Kidney (tissue), 14 donors: ENCODE results near the gene RPL26. TPM values are rescaled to one million over a fixed set of nuclear protein-coding genes. Genes with fewer than 3 reads are reported as not detected.

ENCODE experiments used
- DNase-seq, 5 donors: peaks; one replicate each; pipeline ENCODE4 v3.0.0-alpha.2; 2013 to 2020
- FAIRE-seq: peaks from 2 replicates; lab custom pipeline; 2012; peaks lifted over from hg19 to GRCh38; lab: Jason Lieb, UNC
- H3K27ac ChIP-seq, 2 donors: one replicate each; pipeline ENCODE4 v1.7.0; 2013; ENCODE audit warnings: low read depth in 2 of 2, low read length in 2 of 2, inconsistent platforms in 1 of 2
- H3K27me3 ChIP-seq: one replicate; pipeline ENCODE4 v1.7.1; 2013; ENCODE audit warnings: low read length, inconsistent platforms; ENCODE audit not compliant: control insufficient read depth, insufficient read depth
- H3K36me3 ChIP-seq, 3 donors: one replicate each; pipeline versions ENCODE4 v1.7.0 to v1.7.1; 2013; ENCODE audit warnings: low read length in 3 of 3, control low read depth in 1 of 3, inconsistent platforms in 1 of 3; ENCODE audit not compliant: insufficient read depth in 3 of 3, control insufficient read depth in 2 of 3
- H3K4me1 ChIP-seq, 3 donors: one replicate each; pipeline versions ENCODE4 v1.7.0 to v1.7.1; 2013; ENCODE audit warnings: low read length in 3 of 3, inconsistent platforms in 1 of 3, low read depth in 1 of 3; ENCODE audit not compliant: control insufficient read depth in 2 of 3, insufficient read depth in 2 of 3
- H3K4me3 ChIP-seq, 3 donors: one replicate each; pipeline versions ENCODE4 v1.7.0 to v1.8.1; 2013; ENCODE audit warnings: low read length in 3 of 3, control low read depth in 1 of 3, inconsistent platforms in 1 of 3
- H3K9ac ChIP-seq, 3 donors: one replicate each; pipeline versions ENCODE4 v1.7.0 to v1.7.1; 2013; ENCODE audit warnings: low read length in 3 of 3, control low read depth in 1 of 3, inconsistent platforms in 1 of 3
- H3K9me3 ChIP-seq, 3 donors: one replicate each; pipeline versions ENCODE4 v1.7.0 to v1.7.1; 2013; ENCODE audit warnings: low read length in 3 of 3, control low read depth in 1 of 3, inconsistent platforms in 1 of 3; ENCODE audit not compliant: control insufficient read depth in 2 of 3, insufficient read depth in 1 of 3
- intact Hi-C: fragments of 100-400 bp; cut with DNase I; formaldehyde crosslinking; loops from one replicate; pipeline ENCODE4 v1.11.1; 2022
- polyA plus RNA-seq: library from polyadenylated mRNA; stranded (reverse); fragments of 350-450 nt; fragmentation: Illumina TruSeq; extraction: RNeasy Lipid Tissue Mini Kit (QIAGEN cat#74804); gene quantifications from one replicate; pipeline ENCODE4 v1.2.3, GENCODE V29; 2014; ENCODE audit warnings: low read depth, low replicate concordance; ENCODE audit not compliant: insufficient read depth
- total RNA-seq: library from RNA; stranded (reverse); fragmentation: NEBNext Ultra II Directional; extraction: Animal tissue kit (Norgen Biotek cat#: 25700); gene quantifications from one replicate; pipeline ENCODE4 v1.2.1, GENCODE V29; 2021
- TF ChIP-seq, protein P1 (sequence below): IDR thresholded peaks from 3 replicates; pipeline ENCODE4 v1.5.1; 2012; ENCODE audit warnings: mild to moderate bottlenecking, moderate library complexity, borderline replicate concordance; ENCODE audit not compliant: insufficient read depth; ENCODE audit errors: extremely low read depth
- donor health status: control.
- donor health status: control.
- donor health status: control.
- donor health status: control.
- donor health status: control.
- donor health status: DM: yes; HTN: yes; CAD: no.
- donor health status: Normal renal cell carcinoma (clear cell type).

Gene RPL26
- total and polyA plus RNA-seq, 2 donors from 2014 or later: 1,267 to 2,696 TPM

DNA sequence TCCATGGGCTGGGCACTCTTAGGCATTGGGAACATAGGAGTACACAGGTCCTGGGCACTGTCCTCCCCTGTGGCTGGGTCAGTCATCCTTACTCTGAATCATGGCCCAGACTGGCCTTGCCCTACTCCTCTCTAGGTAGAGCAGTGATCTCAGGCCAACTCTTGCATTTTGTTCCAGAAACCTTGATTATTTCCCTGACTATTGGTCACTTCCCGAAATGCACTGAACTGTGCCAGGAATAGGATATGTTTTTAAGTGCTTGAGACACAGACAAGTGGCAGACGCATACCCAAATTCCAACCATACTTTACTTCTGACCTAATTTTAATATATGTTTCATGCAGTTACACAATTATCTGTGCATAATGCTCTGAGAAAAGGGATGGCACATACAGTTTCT is 16.8 kb downstream of the RPL26 start:
- Histone ChIP-seq H3K4me3 (no peak overlapping the region), H3K9ac (no peak overlapping the region), H3K4me1 (peaks cover 0 to 3% (median 0%) of the 10 kb centered on the region in 3 donors), H3K27me3 (no peaks in the 10 kb centered on the region), H3K27ac (no peak overlapping the region), H3K36me3 (peaks cover 0 to 12% (median 6%) of the 10 kb centered on the region in 3 donors), H3K9me3 (no peaks in the 10 kb centered on the region)
- intact Hi-C loops: no loop called here
- FAIRE-seq: no peak
- TF ChIP-seq, protein P1, sequence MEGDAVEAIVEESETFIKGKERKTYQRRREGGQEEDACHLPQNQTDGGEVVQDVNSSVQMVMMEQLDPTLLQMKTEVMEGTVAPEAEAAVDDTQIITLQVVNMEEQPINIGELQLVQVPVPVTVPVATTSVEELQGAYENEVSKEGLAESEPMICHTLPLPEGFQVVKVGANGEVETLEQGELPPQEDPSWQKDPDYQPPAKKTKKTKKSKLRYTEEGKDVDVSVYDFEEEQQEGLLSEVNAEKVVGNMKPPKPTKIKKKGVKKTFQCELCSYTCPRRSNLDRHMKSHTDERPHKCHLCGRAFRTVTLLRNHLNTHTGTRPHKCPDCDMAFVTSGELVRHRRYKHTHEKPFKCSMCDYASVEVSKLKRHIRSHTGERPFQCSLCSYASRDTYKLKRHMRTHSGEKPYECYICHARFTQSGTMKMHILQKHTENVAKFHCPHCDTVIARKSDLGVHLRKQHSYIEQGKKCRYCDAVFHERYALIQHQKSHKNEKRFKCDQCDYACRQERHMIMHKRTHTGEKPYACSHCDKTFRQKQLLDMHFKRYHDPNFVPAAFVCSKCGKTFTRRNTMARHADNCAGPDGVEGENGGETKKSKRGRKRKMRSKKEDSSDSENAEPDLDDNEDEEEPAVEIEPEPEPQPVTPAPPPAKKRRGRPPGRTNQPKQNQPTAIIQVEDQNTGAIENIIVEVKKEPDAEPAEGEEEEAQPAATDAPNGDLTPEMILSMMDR: no peak
- no peak for DNase-seq

DNA sequence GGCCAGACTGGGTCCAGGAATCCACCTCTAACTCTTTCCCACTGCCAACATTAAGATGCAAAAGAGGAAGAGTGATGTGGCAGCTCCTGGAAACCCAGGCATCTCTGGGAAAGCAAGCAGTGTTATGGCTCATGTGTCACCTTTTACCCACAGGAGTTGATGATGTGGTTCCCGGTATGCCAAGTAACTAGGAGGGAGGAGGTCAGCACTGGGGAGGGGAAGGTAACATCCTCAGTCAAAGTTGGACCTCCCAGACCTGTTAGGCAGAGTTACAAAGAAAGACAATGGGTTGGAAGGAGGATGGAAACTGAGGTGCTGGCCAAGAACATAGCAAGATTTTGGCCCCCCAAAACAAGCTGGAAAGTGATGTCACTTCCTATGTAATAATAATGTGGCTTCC is 17.9 kb downstream of the RPL26 start:
- FAIRE-seq: no peak
- no peak overlapping the region for H3K9ac ChIP-seq

DNA sequence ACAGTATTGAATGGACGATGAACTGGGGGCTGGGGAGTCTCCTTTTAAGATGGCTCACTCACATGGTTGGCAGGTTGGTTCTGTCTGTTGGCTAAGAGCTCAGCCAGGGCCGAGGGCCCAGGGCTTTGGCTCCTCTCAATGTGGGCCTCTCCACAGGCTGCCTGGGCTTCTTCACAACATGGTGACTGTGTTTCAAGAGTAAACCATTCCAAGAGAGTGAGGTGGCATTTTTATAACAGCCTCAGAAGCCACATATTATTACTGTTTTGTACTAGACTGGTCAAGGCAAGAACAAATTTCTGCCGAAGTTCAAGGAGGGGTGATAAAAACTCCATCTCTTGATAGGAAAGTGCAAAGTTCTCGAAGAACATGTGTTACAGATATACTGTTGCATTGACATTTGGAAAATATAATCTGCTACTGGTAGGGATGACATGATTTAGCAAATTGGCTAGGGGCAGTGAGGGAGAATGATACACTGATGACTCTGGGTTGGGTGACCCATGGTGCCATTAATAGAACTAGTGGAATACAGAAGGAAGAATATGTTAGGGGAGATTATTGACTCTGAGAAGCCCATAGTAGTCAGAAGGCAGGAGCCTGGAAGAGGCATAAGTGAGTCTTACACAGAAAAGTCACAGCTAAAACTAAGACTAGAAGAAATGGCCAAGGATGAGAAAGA is 20.2 kb downstream of the RPL26 start:
- Histone ChIP-seq H3K9ac (no peak overlapping the region), H3K36me3 (no peaks in the 10 kb centered on the region), H3K9me3 (no peaks in the 10 kb centered on the region), H3K27me3 (no peaks in the 10 kb centered on the region), H3K27ac (no peak overlapping the region), H3K4me1 (peaks cover 5 to 8% (median 7%) of the 10 kb centered on the region in 3 donors), H3K4me3 (no peak overlapping the region)
- TF ChIP-seq, protein P1: no peak
- FAIRE-seq: no peak
- DNase-seq: no peak
- intact Hi-C loops: no loop called here

More for the DNA sequence above, 17.9 kb downstream of the RPL26 start:
- Histone ChIP-seq H3K4me3 (no peak overlapping the region), H3K9me3 (no peaks in the 10 kb centered on the region), H3K36me3 (peaks cover 0 to 12% (median 6%) of the 10 kb centered on the region in 3 donors), H3K27me3 (no peaks in the 10 kb centered on the region), H3K27ac (no peak overlapping the region), H3K4me1 (peaks cover 0 to 8% (median 4%) of the 10 kb centered on the region in 3 donors)
- intact Hi-C loops: no loop called here
- DNase-seq: no peak
- TF ChIP-seq, protein P1: no peak
